GM23338 (cell line): ENCODE data around the gene FMN1. TPM values are rescaled to one million over a fixed set of nuclear protein-coding genes. Genes with fewer than 3 reads are reported as not detected.

Source experiments
- ATAC-seq: fragments of 200-7000 bp; cut with Tn5 transposase; 3 replicates; pipeline ENCODE4 v1.9.1; 2020
- DNase-seq: peaks from one replicate; pipeline ENCODE4 v3.0.0-alpha.2; 2015; ENCODE audit warnings: low spot score
- H2AFZ ChIP-seq: fragments of 200-600 bp; sonication (generic); 2 replicates; pipeline ENCODE4 v1.8.0; 2016; ENCODE audit warnings: antibody characterized with exemption, mild to moderate bottlenecking, moderate library complexity
- H3F3A ChIP-seq: fragments of 200-600 bp; sonication (generic); replicated peaks from 2 replicates; pipeline ENCODE4 v1.8.0; 2017; ENCODE audit warnings: antibody characterized with exemption, mixed run types, low read depth
- H3K27ac ChIP-seq: fragments of 200-600 bp; sonication (generic); 2 replicates; pipeline ENCODE4 v1.6.1; 2016; ENCODE audit warnings: low read depth
- H3K27me3 ChIP-seq: fragments of 200-600 bp; sonication (generic); 2 replicates; pipeline ENCODE4 v1.8.0; 2016; ENCODE audit warnings: mild to moderate bottlenecking, mixed run types, moderate library complexity; ENCODE audit not compliant: insufficient read depth
- H3K36me3 ChIP-seq: fragments of 200-600 bp; sonication (generic); 2 replicates; pipeline ENCODE4 v1.8.0; 2016; ENCODE audit warnings: mild to moderate bottlenecking; ENCODE audit not compliant: insufficient read depth
- H3K4me1 ChIP-seq: fragments of 200-600 bp; sonication (generic); 2 replicates; pipeline ENCODE4 v1.8.0; 2016; ENCODE audit warnings: mild to moderate bottlenecking, moderate library complexity; ENCODE audit not compliant: insufficient read depth
- H3K4me2 ChIP-seq: fragments of 200-600 bp; sonication (generic); 2 replicates; pipeline ENCODE4 v1.7.1; 2017; ENCODE audit warnings: mixed run types
- H3K4me3 ChIP-seq: fragments of 200-600 bp; sonication (generic); 2 replicates; pipeline ENCODE4 v1.6.1; 2016; ENCODE audit warnings: mixed run types
- H3K79me2 ChIP-seq: fragments of 200-600 bp; sonication (generic); replicated peaks from 2 replicates; pipeline ENCODE4 v1.8.0; 2017; ENCODE audit warnings: mild to moderate bottlenecking; ENCODE audit not compliant: insufficient read depth
- H3K9me2 ChIP-seq: fragments of 200-600 bp; sonication (generic); 2 replicates; pipeline ENCODE4 v1.8.0; 2017; ENCODE audit not compliant: insufficient read depth
- H4K20me1 ChIP-seq: fragments of 200-600 bp; sonication (generic); replicated peaks from 2 replicates; pipeline ENCODE4 v1.8.0; 2017; ENCODE audit warnings: mild to moderate bottlenecking; ENCODE audit not compliant: insufficient read depth
- H3K27ac Mint-ChIP-seq: 2 replicates; pipeline ENCODE4 v1.8.0; 2020; ENCODE audit warnings: inconsistent platforms, mild to moderate bottlenecking, moderate library complexity, mixed read lengths
- H3K27me3 Mint-ChIP-seq: 3 replicates; pipeline ENCODE4 v1.8.0; 2022; ENCODE audit warnings: low read depth, mild to moderate bottlenecking, moderate library complexity, mixed read lengths, inconsistent platforms; ENCODE audit not compliant: insufficient read depth, poor library complexity
- H3K36me3 Mint-ChIP-seq: 3 replicates; pipeline ENCODE4 v1.8.0; 2021; ENCODE audit warnings: low read depth, mild to moderate bottlenecking, inconsistent platforms, moderate library complexity, mixed read lengths
- H3K4me1 Mint-ChIP-seq: 3 replicates; pipeline ENCODE4 v1.8.0; 2020; ENCODE audit warnings: mild to moderate bottlenecking, inconsistent platforms, mixed read lengths
- H3K4me3 Mint-ChIP-seq: 3 replicates; pipeline ENCODE4 v1.8.0; 2021; ENCODE audit warnings: moderate library complexity, mild to moderate bottlenecking, inconsistent platforms, mixed read lengths
- H3K9me3 Mint-ChIP-seq: 3 replicates; pipeline ENCODE4 v1.8.0; 2020; ENCODE audit warnings: moderate library complexity, mild to moderate bottlenecking, inconsistent platforms, mixed read lengths
- REST ChIP-seq: IDR thresholded peaks from one replicate; pipeline ENCODE4 v1.6.1; 2018; ENCODE audit warnings: antibody characterized with exemption; ENCODE audit not compliant: unreplicated experiment
- STAT1 ChIP-seq: IDR thresholded peaks from one replicate; pipeline ENCODE4 v1.6.1; 2016; ENCODE audit warnings: antibody characterized with exemption; ENCODE audit not compliant: unreplicated experiment
- ZNF331 ChIP-seq: fragments of 250-450 bp; sonication (Bioruptor Pico); IDR thresholded peaks from 2 replicates; pipeline ENCODE4 v1.5.0; 2020; ENCODE audit warnings: low read depth, mild to moderate bottlenecking, moderate library complexity
- polyA plus RNA-seq: library from polyadenylated mRNA; unstranded; fragments of >200 nt; fragmentation: Nextera tagmentation; extraction: Ambion mirVana; gene quantifications from 2 replicates; pipeline ENCODE4 v1.2.1, GENCODE V29; 2016
- total RNA-seq: library from RNA; depleted of rRNA; stranded (reverse); fragments of >200 nt; shearing (Covaris generic); gene quantifications from 2 replicates; pipeline ENCODE4 v1.2.3, GENCODE V29; 2014
- TF ChIP-seq, protein P1 (sequence below): fragments of 250-450 bp; sonication (Bioruptor Pico); IDR thresholded peaks from 2 replicates; pipeline ENCODE4 v1.5.0; 2020; ENCODE audit warnings: mild to moderate bottlenecking, moderate library complexity
- TF ChIP-seq, protein P2 (sequence below), 2 experiments: fragments of 200-600 bp in 1 of 2; sonication (generic) in 1 of 2; conservative IDR thresholded peaks; 2 replicates each; pipeline versions ENCODE4 v1.5.1 to v1.6.1; 2016 to 2017; ENCODE audit warnings: antibody characterized with exemption in 2 of 2, low read depth in 2 of 2, mild to moderate bottlenecking in 2 of 2, moderate library complexity in 1 of 2

FMN1 gene
- total and polyA plus RNA-seq, 2 experiments from 2014 or later: 1.2 to 1.6 TPM

- Histone ChIP-seq H3K27me3 (no peaks in the 10 kb centered on the region), H3K9me2 (no peaks in the 10 kb centered on the region), H3K27ac (no peak overlapping the region), H3K4me2 (no peak overlapping the region), H3F3A (no peaks in the 10 kb centered on the region), H3K4me3 (no peak overlapping the region), H3K79me2 (no peaks in the 10 kb centered on the region), H2AFZ (peak overlapping the region; percentile 76; the same call in 1 of the 2 replicates), H3K36me3 (no peaks in the 10 kb centered on the region; the same call in 1 of the 2 replicates), H4K20me1 (no peaks in the 10 kb centered on the region), H3K4me1 (no peaks in the 10 kb centered on the region; the same call in 1 of the 2 replicates)
- no peaks in the 10 kb centered on the region for H3K27me3 Mint-ChIP-seq
- no peaks in the 10 kb centered on the region for H3K36me3 Mint-ChIP-seq
- ATAC-seq (peak; percentile 91), DNase-seq (peak; percentile 83)
- H3K4me3 Mint-ChIP-seq: no peak overlapping the region
- TF ChIP-seq REST (no peak), ZNF331 (CRISPR knock-in tag) (no peak), STAT1 (no peak)
- TF ChIP-seq, protein P1, sequence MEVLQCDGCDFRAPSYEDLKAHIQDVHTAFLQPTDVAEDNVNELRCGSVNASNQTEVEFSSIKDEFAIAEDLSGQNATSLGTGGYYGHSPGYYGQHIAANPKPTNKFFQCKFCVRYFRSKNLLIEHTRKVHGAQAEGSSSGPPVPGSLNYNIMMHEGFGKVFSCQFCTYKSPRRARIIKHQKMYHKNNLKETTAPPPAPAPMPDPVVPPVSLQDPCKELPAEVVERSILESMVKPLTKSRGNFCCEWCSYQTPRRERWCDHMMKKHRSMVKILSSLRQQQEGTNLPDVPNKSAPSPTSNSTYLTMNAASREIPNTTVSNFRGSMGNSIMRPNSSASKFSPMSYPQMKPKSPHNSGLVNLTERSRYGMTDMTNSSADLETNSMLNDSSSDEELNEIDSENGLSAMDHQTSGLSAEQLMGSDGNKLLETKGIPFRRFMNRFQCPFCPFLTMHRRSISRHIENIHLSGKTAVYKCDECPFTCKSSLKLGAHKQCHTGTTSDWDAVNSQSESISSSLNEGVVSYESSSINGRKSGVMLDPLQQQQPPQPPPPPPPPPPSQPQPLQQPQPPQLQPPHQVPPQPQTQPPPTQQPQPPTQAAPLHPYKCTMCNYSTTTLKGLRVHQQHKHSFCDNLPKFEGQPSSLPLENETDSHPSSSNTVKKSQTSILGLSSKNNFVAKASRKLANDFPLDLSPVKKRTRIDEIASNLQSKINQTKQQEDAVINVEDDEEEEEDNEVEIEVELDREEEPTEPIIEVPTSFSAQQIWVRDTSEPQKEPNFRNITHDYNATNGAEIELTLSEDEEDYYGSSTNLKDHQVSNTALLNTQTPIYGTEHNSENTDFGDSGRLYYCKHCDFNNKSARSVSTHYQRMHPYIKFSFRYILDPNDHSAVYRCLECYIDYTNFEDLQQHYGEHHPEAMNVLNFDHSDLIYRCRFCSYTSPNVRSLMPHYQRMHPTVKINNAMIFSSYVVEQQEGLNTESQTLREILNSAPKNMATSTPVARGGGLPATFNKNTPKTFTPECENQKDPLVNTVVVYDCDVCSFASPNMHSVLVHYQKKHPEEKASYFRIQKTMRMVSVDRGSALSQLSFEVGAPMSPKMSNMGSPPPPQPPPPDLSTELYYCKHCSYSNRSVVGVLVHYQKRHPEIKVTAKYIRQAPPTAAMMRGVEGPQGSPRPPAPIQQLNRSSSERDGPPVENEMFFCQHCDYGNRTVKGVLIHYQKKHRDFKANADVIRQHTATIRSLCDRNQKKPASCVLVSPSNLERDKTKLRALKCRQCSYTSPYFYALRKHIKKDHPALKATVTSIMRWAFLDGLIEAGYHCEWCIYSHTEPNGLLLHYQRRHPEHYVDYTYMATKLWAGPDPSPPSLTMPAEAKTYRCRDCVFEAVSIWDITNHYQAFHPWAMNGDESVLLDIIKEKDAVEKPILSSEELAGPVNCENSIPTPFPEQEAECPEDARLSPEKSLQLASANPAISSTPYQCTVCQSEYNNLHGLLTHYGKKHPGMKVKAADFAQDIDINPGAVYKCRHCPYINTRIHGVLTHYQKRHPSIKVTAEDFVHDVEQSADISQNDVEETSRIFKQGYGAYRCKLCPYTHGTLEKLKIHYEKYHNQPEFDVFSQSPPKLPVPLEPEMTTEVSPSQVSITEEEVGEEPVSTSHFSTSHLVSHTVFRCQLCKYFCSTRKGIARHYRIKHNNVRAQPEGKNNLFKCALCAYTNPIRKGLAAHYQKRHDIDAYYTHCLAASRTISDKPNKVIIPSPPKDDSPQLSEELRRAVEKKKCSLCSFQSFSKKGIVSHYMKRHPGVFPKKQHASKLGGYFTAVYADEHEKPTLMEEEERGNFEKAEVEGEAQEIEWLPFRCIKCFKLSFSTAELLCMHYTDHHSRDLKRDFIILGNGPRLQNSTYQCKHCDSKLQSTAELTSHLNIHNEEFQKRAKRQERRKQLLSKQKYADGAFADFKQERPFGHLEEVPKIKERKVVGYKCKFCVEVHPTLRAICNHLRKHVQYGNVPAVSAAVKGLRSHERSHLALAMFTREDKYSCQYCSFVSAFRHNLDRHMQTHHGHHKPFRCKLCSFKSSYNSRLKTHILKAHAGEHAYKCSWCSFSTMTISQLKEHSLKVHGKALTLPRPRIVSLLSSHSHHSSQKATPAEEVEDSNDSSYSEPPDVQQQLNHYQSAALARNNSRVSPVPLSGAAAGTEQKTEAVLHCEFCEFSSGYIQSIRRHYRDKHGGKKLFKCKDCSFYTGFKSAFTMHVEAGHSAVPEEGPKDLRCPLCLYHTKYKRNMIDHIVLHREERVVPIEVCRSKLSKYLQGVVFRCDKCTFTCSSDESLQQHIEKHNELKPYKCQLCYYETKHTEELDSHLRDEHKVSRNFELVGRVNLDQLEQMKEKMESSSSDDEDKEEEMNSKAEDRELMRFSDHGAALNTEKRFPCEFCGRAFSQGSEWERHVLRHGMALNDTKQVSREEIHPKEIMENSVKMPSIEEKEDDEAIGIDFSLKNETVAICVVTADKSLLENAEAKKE: 0 out of 2 replicates have a peak, but pooled peaks have one; percentile 21
- TF ChIP-seq, protein P2, sequence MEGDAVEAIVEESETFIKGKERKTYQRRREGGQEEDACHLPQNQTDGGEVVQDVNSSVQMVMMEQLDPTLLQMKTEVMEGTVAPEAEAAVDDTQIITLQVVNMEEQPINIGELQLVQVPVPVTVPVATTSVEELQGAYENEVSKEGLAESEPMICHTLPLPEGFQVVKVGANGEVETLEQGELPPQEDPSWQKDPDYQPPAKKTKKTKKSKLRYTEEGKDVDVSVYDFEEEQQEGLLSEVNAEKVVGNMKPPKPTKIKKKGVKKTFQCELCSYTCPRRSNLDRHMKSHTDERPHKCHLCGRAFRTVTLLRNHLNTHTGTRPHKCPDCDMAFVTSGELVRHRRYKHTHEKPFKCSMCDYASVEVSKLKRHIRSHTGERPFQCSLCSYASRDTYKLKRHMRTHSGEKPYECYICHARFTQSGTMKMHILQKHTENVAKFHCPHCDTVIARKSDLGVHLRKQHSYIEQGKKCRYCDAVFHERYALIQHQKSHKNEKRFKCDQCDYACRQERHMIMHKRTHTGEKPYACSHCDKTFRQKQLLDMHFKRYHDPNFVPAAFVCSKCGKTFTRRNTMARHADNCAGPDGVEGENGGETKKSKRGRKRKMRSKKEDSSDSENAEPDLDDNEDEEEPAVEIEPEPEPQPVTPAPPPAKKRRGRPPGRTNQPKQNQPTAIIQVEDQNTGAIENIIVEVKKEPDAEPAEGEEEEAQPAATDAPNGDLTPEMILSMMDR (conservative IDR thresholded peaks at IDR 0.05; ENCODE audit: low read depth in 2 of 2): peak; percentile 78 to 86
- no peaks in the 10 kb centered on the region; the same call in 1 of the 3 replicates for H3K9me3 Mint-ChIP-seq
- no peaks in the 10 kb centered on the region for H3K4me1 Mint-ChIP-seq
- H3K27ac Mint-ChIP-seq: no peak overlapping the region
Measured at GRCh38 chr15:33132722-33133345, 61.7 kb downstream of the FMN1 start.
